Stimulated activated CD4-positive, alpha-beta T cell treated with anti-CD3 and anti-CD28 coated beads, Interleukin-1b, Interleukin-23, amount 100 ng/mL, for 24 hours (primary cell): ENCODE data around the gene PLCB1.

Experiments used
- DNase-seq, 4 experiments: peaks; one replicate each; pipeline ENCODE4 v3.0.0-alpha.2; 2020; ENCODE audit warnings: low read depth in 4 of 4, low spot score in 1 of 4

Gene PLCB1

DNA sequence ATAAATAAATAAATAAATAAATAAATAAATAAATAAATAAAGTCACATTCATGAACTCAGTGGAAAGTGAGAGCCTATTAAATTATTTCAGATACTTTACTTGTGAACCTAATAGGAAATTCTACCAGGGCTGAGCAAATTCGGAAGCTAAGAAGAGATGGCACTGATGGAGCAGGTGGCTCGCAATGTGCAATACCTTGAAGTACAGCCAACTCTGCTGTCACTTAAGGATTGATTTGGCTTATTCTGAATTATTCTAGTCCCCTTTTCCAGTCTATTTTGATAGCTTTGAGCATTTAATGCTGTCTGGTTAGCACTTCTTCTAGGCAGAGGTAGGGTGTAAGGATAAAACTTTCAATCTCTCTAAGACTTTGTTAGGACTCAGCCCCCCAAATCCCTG is 541.0 kb downstream of the PLCB1 start:
- no peak for DNase-seq

DNA sequence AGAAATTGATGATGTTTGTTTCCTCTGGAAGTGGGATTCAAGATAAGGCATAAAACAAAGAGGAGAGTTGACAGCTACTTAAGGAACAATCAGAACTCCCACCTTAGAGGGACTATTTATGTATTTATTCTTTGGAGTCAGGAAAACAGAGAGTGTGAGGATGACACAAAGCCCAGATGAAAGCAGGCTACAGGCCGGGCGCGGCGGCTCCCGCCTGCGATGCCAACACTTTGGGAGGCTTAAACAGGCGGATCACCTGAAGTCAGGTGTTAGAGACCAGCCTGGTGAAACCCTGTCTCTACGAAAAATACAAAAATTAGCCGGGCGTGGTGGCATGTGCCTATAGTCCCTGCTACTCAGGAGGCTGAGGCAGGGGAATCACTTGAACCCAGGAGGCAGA is 543.8 kb downstream of the PLCB1 start:
- no peak for DNase-seq

DNA sequence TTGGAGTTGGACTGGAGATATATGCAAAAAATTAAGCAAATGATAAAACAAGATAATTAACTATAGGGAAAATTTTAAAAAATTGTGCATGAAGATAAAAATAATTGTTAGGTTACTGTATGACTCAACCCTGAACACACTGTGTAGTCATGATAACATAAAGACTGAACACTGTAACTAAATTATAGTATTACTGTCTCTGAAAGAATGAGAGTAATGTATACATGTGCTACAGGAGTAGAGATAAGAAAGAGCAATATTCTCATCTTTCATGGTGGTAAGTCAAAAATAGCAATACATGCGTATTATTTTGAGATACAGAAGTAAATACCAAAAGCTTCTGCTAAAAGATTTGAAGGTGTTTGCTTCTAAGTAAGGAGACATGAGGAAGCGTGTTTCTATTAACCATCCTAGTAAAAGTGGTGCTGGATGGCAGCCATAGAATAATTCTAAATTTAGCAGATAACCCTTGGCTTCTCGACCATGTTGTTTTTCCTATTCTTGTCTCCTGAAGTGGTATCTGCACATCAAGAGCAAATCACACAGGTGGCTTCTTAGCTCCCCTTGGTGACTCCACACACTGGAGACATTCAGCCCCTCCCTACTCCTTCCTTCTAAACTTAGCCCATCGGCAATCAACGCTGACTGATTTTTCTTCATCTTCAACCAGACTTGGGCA is 546.2 kb downstream of the PLCB1 start:
- DNase-seq: no peak

DNA sequence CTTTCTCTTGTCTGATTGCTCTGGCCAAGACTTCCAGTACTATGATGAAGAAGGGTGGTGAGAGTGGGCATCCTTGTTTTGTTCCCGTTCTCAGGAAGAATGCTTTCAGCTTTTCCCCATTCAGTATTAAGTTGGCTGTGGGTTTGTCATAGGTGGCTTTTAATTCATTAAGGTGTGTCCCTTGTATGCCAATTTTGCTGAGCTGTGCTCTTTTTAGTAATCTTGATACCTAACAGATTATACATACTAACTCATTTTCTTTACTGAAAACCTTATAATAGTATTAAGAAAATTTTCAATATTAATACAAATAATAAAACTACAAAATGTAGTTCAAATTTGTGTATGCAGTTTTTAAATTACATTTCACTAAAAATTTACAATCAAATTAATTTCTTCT is 557.3 kb downstream of the PLCB1 start:
- no peak for DNase-seq

DNA sequence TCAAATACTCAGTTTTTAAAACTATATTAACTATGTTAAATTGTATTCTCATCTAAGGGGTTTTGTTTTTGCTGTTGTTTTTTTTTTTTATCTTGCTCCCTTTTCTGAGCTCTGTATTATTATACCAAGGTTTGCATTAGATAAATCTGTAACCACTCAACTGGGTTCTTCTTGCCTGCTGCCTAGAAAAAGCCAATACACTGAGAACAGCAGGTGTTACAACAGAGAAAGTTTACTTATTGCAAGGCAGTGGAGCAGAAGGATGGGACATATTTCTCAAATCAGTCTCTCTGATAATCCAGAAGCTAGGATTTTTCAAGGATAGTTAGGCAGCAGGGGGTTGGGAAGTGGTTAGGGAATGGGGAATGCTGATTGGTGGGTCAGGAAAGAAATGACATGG is 558.0 kb downstream of the PLCB1 start:
- DNase-seq: no peak

DNA sequence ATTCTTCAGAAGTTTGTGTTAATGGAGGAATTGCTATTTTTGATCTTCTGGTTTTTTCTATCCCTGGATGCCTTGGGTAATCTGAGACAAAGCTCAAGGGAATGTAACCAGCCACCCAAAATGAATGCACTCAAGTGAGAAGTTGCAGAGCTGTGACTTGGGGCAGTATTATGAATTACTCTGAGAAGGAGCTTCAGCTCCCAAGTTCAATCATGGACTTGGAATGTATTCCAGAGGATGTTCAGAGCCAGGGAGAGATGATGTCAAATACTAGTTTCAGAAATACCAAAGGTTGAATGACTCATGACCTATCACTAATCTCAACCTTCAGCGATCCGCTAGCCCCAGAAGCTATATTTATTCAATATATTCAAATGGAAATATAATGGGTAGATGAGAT is 561.6 kb downstream of the PLCB1 start:
- no peak for DNase-seq

DNA sequence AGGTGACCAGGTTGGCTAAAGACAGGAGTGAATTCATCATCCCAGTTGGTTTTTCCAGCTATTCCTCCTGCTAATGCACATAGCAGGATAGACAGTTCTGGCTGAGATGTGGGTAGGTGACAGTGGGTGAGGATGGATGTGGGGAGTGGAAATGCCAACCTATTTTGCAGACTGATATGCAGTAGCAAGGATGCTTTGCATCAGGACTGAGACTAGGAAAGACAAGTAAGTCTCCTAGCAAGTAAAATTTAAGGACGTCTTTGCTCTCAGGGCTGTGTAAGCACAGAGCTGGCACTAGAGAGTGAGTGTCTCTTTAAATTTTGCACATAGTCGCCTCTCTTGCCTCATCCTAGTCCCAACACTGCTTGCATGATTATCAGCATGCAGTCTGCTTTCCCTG is 568.7 kb downstream of the PLCB1 start:
- DNase-seq: no peak

DNA sequence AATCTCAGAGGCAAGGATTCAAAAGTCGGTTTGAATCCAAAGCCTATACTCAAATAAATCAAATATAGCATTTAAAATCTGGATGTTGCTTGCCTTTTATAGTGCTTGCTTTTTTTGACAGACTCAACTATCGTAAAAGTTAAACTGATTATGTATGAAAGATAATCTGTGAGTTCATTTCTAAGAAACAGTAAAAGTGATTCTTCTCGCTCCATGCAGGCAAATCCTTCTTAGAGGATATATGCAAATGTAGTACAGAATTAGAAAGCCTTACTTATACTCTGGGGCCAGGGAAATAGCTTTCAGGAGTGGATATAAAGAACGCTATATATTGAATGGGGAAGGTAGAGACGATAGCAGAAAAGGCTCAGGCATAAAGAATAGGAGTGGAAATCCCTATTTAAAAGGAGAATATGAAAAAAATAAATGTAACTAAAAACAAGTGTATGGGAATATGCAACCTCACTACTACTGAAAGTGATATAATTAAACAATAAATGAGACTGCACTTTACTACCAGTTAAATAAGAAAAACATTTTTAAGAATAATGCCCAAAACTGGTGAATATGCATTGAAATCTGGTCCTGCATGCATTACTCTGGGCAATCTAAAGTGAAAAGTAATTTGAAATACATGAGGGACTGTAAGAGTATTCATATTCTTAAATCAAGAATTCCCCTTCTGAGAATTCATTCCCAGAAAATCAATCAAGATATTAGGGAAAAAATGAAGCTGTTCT is 575.1 kb downstream of the PLCB1 start:
- no peak for DNase-seq

DNA sequence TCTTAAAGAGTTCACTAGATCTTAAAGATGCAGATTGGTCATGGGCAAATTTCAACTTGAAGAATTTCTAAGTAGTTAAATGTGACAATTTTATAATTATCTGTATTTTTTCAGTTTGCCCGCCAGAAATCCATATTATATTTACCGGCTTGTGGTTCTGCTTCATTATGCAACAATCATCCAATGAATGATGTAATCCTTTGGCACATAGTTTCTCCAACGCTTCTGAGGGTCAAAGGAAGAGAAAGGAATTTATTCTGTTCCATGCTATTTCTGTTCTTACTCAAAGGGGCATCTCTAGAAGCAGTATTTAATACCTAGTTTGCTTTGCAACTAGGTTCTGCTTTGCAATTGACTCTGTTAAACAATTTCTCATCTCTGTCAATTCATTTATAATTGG is 577.6 kb downstream of the PLCB1 start:
- DNase-seq: no peak

DNA sequence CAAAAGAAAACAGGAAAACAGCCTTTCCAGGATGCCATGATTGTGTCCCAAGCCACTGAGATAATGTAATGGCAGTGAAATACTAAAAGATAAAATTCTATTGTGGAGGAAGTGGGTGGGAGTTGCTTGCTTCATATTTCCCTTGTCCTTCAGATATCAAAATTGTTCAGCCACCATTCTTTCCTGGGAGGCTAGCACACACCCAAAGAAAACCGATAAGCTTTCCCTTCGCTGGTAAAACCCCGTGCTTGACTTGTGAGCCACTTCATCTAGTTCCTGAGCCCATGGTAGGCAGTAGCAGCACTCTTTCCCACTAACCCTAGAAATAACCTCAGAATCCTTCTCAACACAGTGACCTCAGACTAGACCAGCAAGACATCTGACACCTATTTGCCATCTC is 579.4 kb downstream of the PLCB1 start:
- DNase-seq: no peak

DNA sequence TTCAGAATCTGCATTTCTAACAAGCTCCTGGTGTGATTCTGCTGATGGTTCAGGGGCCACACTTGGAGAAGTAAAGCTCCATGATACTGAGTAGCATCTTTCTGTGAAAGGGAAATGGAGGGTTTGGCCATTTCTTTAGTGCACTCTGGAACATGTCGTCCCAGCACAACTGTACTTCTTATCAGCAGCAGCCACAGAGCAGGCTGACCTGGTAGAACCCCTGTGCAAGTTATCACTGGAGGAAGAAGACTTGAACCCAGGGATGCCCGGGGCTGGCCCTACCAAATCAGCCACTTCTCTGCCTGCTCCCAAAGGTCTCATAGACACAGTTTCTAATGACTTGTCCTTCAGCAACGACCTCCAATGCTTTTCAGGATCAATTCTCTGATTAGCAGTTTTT is 582.1 kb downstream of the PLCB1 start:
- DNase-seq: no peak

DNA sequence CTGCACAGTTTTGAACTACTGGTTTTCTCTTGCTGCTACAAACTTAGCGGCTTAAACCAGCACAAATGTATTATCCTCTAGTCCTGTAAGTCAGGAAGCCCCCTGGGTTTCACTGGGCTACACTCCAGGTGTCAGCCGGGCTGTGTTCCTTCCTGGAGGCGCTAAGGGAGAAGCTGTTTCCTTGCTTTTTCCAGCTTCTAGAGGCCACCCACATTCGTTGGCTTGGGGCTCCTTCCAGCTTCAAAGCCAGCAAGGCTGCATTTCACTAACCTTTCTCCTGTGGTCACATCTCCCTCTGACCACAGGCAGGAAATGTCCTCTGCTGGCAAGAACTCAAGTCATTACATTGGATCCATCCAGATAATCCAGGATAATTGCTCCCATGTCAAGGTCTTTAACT is 586.2 kb downstream of the PLCB1 start:
- DNase-seq: no peak

DNA sequence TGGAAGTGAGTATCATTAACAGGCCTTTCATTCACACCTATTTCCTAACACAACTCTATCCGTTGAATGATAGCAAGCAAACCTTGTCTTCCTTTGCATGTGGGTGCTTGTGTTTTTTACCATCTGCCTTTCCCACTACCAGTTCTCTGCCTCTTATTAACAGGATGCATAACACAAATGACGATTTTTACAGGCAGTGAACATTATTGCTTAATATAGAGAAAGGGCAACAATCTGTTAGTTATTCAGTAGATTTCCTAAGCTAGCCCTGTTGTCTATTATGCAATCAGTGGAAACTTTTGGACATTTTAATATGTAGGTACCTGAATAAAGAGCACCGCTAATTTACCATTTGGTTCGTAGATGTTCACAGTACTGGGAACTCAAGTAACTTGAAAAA is 588.0 kb downstream of the PLCB1 start:
- no peak for DNase-seq

DNA sequence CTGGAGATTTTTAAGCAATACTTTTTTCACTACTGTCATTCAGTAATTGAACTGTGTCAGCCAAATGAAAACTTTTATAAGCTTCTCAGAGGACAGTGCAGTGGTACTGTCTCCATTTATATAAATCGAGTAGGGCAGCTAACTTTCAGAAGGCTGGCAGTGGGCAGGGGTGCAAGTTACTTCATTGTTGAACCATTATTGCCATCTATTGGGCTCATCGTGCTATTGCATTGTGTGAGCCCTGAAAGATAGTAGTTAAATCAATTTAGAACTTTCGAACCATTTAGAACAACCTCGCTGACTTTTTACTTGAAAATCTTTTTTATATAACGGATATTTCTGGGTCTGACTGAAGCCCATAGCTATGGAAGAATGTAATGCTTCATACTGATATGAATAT is 589.0 kb downstream of the PLCB1 start:
- DNase-seq: no peak

DNA sequence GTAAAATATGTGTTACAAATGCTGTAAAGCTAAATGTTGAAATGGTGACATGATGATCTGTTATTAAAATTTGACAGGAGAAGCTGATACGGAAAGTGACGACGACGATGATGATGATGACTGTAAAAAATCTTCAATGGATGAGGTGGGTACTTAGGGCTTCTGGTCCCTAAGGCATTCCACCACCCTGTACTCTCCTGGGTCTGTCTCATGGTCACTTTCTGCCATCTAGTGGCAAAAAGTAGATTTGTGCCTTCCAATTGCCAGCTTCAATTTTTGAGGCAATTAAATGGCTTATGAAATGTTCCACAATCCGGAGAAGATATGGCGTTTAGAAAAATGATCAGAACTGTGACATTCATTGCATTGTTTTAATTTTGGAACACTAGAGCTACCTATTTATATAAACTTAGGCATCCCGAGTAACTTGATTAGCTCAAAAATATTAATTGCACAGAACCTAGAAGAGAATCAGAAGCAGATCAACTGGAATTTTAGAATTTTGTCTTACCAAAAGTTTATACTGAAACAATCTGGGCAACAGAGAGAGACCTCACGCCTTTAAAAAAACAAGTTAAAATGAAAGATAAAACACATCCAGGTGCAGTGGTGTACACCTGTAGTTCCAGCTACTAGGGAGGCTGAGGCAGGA is 590.3 kb downstream of the PLCB1 start:
- no peak for DNase-seq

DNA sequence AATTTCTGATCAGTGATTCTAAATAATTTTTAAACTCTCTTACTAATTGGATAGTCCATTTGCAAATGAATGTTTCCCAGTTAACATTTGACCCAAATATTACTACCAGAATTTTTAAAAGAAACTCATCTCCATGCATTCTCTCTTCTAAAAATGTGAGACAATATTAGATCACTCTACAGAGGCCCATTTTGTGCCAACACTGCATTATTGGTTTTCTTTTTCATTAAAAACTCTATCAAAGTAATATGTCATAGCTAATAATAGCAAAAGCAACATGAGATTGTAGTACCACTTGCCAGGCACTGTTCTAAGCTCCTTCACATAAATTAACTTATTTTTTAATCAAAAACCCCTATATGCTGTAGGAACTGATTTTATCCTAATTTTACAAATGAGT is 591.2 kb downstream of the PLCB1 start:
- DNase-seq: no peak

DNA sequence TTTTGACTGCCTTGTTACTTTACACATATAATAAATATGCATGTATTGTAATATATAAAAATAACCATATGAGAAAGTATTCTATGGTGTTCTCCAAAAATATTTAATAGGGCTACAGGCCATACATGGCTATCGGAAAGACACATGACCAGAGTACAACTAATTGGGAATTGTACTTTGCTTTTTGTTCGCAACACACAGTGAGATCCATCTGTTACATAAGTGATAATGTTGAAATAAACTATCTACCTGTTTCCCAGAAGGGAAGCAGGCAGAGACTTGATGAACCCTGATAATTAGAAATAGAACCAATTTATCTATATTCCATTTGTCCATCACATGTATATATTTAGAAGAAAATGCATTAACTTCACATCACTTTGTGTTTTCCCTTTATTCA is 592.8 kb downstream of the PLCB1 start:
- DNase-seq: no peak

DNA sequence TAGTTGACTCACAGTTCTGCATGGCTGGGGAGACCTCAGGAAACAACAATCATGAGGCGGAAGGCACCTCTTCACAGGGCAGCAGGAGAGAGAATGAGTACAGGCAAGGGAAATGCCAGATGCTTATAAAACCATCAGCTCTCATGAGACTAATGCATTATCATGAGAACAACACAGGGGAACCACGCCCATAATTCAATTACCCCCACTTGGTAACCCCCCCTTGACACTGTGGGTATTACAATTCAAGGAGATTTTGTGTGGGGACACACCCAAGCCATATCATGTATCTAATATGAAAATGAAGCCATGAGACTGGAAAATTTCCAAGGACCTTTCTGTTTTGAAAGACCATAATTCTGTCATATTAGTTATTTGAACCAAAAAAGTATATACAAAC is 594.4 kb downstream of the PLCB1 start:
- no peak for DNase-seq

DNA sequence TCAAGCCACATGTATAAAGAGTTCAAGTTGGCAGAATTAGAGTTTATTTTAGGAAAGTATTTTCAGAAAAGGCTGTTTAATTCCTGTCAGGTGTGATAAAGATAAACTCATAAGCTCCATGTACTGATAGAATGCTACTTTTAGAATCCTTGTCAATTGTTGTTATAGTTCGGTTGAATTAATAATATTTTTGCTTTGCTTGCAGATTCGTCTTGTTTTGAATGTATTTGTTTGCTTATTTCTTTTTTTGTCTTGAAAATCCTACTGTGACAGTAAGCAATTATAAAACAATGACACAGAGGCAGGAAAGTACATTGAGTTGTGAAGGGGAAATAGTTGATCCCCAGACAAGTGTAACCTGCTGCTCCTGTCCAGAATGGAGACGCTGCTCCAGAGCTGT is 602.9 kb downstream of the PLCB1 start:
- DNase-seq: no peak

DNA sequence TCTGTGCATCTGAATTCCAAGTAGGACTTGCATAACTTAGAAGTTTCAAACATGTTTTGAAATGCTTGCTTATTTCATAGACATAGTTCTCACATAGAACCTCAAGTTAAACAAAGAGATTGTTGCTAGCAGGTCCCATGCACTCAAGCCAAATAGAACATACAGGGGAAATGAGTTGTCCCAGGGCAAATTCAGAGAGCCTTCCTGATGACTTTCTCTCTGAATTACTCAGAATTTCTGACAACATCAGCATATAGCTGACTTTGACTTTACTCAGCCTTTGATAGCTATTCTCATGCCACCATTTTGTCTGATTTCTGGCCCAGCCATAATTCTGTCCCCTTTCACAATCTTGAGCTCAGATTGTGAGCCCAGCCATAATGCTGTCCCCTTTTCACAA is 603.6 kb downstream of the PLCB1 start:
- no peak for DNase-seq

DNA sequence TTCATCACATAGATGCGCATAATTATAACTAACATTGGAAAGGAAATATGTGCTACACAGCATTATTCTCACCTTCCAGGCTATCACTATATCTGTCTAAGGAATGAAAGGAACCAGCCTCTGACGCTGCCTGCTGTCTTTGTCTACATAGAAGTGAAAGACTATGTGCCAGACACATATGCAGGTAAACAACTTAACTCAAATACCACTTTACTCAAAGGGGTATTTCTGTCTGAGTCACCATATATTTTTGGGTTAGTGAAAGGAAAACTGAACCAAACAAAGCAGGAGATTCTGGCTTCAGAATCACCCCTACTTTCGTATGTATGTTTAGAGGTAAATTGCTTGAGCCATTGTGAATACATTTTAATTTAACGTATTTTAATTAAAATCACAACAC is 608.2 kb downstream of the PLCB1 start:
- DNase-seq: no peak

DNA sequence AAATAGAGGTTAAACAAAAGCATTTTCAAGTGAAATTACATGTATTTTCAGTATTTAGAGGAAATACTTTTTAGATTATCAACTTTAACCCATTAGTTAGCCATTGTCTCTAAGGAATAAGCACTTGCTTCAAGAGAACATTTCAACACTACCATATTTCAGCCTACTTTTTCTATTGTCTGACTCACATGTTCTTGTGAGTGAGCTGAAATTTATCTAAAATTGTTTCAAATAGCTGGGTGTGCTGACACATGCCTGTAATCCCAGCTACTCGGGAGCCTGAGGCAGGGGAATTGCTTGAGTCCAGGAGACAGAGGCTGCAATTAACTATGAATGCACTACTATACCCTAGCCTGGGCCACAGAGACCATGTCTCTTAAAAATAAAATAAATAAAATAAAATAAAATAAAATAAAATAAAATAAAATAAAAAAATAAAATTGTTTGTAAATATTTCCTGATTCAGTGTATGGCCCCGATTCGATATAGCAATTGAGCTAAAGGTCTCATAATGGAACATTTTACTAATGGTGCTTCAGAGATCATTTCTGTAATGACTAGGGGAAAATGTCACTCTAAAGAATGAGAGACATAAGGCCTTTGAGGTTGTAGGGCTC is 612.3 kb downstream of the PLCB1 start:
- no peak for DNase-seq
